HL-60 (cell line): Measurements from ENCODE around the gene HTRA1.

ENCODE experiments used
- DNase-seq, 2 experiments: peaks; one replicate each; pipeline ENCODE4 v3.0.0-alpha.2; 2010 to 2020; ENCODE audit warnings: low read depth in 1 of 2, low spot score in 1 of 2
- H3K27ac ChIP-seq: fragments of 250-450 bp; sonication (Bioruptor Pico); replicated peaks from 2 replicates; pipeline ENCODE4 v1.5.1; 2020; ENCODE audit warnings: mild to moderate bottlenecking, moderate library complexity
- H3K27me3 ChIP-seq: fragments of 250-450 bp; sonication (Bioruptor Pico); 2 replicates; pipeline ENCODE4 v1.5.1; 2021; ENCODE audit warnings: mild to moderate bottlenecking, moderate library complexity; ENCODE audit not compliant: insufficient read depth, poor library complexity, severe bottlenecking
- H3K4me3 ChIP-seq: replicated peaks from 2 replicates; pipeline ENCODE4 v1.5.1; 2011; ENCODE audit warnings: mild to moderate bottlenecking, control low read depth, low read length; ENCODE audit not compliant: insufficient read depth
- CTCF ChIP-seq: IDR thresholded peaks from one replicate; pipeline ENCODE4 v1.5.1; 2011; ENCODE audit warnings: low read length, control low read depth, inconsistent platforms; ENCODE audit not compliant: insufficient read depth
- GABPA ChIP-seq: IDR thresholded peaks from 2 replicates; pipeline ENCODE4 v1.6.1; 2012; ENCODE audit warnings: low read depth
- POLR2AphosphoS5 ChIP-seq: IDR thresholded peaks from 2 replicates; pipeline ENCODE4 v1.6.1; 2012; ENCODE audit warnings: low read depth
- REST ChIP-seq: IDR thresholded peaks from 2 replicates; pipeline ENCODE4 v1.6.1; 2012; ENCODE audit warnings: low read depth; ENCODE audit not compliant: insufficient replicate concordance
- SPI1 ChIP-seq: IDR thresholded peaks from 2 replicates; pipeline ENCODE4 v1.6.1; 2012; ENCODE audit warnings: low read depth, mild to moderate bottlenecking, borderline replicate concordance

The HTRA1 gene

GRCh38 chr10:122490786-122491680 lies 29.7 kb downstream of the HTRA1 start:
- no peak for TF ChIP-seq GABPA
- TF ChIP-seq CTCF = no peak
- no peak for TF ChIP-seq POLR2AphosphoS5
- no peak for TF ChIP-seq REST
- no peak for TF ChIP-seq SPI1
- no peaks in the 10 kb centered on the region for H3K27me3 ChIP-seq
- no peak overlapping the region for H3K4me3 ChIP-seq
- no peak for DNase-seq
- H3K27ac ChIP-seq = no peak overlapping the region

GRCh38 chr10:122492006-122492405 lies 30.7 kb downstream of the HTRA1 start:
- no peak for DNase-seq
- no peak overlapping the region for H3K27ac ChIP-seq
- no peaks in the 10 kb centered on the region for H3K27me3 ChIP-seq
- no peak for TF ChIP-seq CTCF
- no peak for TF ChIP-seq SPI1
- no peak overlapping the region for H3K4me3 ChIP-seq

GRCh38 chr10:122492999-122493481 lies 31.7 kb downstream of the HTRA1 start:
- Histone ChIP-seq H3K27ac (no peak overlapping the region), H3K27me3 (no peaks in the 10 kb centered on the region), H3K4me3 (no peak overlapping the region)
- no peak for DNase-seq
- TF ChIP-seq GABPA (no peak), REST (no peak), SPI1 (no peak), POLR2AphosphoS5 (no peak), CTCF (no peak)

- TF ChIP-seq GABPA = no peak
- no peak for TF ChIP-seq SPI1
- TF ChIP-seq POLR2AphosphoS5 = no peak
- no peak for TF ChIP-seq REST
- TF ChIP-seq CTCF = no peak
- no peak overlapping the region for H3K27ac ChIP-seq
- H3K4me3 ChIP-seq = no peak overlapping the region
- DNase-seq = no peak
- H3K27me3 ChIP-seq = no peaks in the 10 kb centered on the region
Observed at GRCh38 chr10:122493761-122494160, 32.4 kb downstream of the HTRA1 start.
